D721Med (cell line): ENCODE data around the gene SORL1-AS1.

Source experiments
- DNase-seq: peaks from one replicate; pipeline ENCODE4 v3.0.0; 2011; ENCODE audit warnings: low spot score; ENCODE audit not compliant: insufficient read length
- FAIRE-seq: peaks from 2 replicates; lab custom pipeline; 2011; peaks lifted over from hg19 to GRCh38; lab: Jason Lieb, UNC
- TF ChIP-seq, protein P1 (sequence below): IDR thresholded peaks from 2 replicates; pipeline ENCODE4 v1.5.1; 2012; ENCODE audit warnings: mild to moderate bottlenecking, control low read depth; ENCODE audit not compliant: insufficient read depth; ENCODE audit errors: missing control alignments

The SORL1-AS1 gene

DNA sequence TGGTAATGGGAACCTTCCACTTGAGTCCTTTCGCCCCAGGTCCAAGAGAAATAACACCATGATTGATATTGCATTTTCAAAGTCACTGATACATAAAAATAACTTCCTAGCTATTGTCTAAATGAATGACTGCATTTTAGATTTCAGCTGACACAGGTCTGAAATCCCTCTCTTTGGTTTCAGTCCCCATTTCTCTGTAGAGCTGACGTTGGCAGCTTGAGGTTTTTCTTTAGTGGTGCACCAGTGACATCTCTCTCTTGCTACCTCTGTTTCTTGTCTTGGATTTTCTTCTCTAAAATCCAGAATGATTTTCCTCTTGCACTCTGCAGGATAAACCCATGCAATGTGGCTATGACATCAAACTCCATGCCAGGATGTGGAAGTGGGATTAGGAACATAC is 32.4 kb downstream of the SORL1-AS1 start:
- TF ChIP-seq, protein P1, sequence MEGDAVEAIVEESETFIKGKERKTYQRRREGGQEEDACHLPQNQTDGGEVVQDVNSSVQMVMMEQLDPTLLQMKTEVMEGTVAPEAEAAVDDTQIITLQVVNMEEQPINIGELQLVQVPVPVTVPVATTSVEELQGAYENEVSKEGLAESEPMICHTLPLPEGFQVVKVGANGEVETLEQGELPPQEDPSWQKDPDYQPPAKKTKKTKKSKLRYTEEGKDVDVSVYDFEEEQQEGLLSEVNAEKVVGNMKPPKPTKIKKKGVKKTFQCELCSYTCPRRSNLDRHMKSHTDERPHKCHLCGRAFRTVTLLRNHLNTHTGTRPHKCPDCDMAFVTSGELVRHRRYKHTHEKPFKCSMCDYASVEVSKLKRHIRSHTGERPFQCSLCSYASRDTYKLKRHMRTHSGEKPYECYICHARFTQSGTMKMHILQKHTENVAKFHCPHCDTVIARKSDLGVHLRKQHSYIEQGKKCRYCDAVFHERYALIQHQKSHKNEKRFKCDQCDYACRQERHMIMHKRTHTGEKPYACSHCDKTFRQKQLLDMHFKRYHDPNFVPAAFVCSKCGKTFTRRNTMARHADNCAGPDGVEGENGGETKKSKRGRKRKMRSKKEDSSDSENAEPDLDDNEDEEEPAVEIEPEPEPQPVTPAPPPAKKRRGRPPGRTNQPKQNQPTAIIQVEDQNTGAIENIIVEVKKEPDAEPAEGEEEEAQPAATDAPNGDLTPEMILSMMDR = no peak
- no peak for DNase-seq
- FAIRE-seq = no peak

DNA sequence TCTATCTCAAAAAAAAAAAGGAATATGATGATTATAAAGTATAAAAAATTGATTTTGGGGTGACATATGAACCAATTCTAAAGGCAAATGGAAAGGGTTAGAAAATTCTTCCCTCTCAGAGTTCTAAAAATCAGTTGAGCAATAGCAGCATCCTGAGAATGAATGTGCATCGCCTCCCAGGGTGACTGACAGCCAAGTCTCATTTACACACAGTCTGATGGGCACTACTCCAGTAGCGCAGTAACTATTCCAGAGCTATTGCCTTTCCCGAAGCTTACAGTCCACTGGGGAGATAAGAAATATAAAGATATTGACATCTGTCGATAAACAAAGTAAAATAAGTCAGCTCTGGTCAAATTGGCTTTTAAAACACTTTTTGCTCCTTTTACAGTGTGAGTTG is 32.9 kb downstream of the SORL1-AS1 start:
- no peak for DNase-seq
- FAIRE-seq = no peak
- TF ChIP-seq, protein P1 = no peak

DNA sequence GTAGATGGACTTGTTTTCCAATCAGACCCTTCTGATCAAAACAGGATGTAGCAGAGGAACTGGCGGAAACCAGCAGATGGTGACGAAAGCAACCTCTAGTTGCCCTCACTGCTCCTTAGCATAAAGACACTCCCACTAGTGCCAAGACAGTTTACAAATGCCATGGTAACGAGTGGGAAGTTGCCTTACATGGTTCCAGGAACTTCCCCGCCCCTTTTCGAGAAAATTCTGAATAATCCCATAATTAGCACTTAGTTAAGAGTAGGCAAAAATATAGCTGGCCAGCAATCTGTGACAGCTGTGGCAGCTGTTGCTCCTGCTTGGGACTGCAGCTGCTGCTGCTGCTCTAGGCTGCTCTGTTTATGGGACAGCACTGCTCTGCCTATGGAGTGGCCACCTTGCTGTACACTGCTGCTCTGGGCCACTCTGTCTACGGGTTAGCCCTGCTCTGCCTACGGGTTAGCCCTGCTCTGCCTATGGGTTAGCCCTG is 34.1 kb downstream of the SORL1-AS1 start:
- FAIRE-seq = no peak
- no peak for DNase-seq
- TF ChIP-seq, protein P1 = no peak

DNA sequence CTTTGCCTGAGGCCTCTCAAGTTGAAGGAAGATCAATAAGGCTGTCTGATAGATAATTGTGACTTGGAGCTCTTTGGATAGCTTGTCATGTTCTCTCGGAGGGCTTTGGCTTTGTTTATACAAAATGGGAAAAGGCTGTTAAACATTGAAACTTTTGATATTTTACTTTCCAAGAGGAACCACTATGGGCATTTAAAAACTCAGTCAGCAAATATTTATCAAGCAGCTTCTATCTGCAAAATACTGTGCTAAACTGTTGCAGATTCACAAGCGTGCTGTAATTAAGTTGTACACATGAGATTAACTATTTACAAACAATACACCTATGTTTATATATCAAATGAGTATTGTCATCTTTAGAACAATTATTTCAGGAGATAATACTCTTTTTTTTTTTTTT is 35.2 kb downstream of the SORL1-AS1 start:
- DNase-seq (no peak), FAIRE-seq (no peak)
- TF ChIP-seq, protein P1 = no peak

DNA sequence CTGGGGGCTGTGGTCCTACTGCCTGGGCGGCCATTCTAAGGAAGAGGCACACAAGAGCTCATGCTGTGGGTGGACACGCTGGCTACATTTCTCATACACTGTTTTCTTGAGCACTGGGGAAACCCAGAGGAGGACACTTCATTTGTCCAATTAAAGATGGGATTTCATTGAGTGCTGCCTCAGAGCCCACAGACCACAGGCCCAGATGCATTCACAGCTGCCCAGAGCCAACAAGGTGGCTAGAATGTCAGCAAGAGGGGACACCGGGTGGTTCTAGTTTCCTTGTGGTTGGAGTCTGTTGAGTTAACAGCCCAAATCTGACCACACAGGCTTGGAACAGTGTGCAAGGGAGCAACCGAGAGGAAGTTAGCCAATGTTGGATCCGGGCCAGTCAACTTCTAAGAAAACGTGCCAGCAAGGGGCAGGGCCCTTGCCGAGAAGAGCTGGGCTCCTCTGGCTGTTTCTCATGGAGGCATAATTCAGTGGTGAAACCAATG is 35.7 kb downstream of the SORL1-AS1 start:
- no peak for DNase-seq
- TF ChIP-seq, protein P1 = no peak
- no peak for FAIRE-seq

DNA sequence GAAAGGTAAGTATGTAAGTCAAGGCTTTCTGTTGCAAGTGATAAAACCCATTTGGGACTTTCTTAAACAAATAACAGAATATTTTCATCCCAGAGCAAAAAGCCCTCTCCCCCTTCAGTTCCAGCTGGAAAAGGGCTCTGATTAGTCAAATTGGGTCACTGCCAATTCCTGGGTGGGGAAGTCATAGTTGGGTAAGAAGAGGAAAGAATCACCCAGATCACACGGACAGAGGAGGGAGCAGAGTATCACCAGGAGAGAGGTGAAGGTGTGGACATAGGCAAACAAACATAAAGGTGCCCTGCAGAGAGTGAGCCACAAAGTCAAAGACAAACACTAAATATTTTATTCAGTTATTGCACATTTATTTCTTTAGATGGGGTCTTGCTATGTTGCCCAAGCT is 36.9 kb downstream of the SORL1-AS1 start:
- DNase-seq = no peak
- TF ChIP-seq, protein P1 = no peak
- no peak for FAIRE-seq

DNA sequence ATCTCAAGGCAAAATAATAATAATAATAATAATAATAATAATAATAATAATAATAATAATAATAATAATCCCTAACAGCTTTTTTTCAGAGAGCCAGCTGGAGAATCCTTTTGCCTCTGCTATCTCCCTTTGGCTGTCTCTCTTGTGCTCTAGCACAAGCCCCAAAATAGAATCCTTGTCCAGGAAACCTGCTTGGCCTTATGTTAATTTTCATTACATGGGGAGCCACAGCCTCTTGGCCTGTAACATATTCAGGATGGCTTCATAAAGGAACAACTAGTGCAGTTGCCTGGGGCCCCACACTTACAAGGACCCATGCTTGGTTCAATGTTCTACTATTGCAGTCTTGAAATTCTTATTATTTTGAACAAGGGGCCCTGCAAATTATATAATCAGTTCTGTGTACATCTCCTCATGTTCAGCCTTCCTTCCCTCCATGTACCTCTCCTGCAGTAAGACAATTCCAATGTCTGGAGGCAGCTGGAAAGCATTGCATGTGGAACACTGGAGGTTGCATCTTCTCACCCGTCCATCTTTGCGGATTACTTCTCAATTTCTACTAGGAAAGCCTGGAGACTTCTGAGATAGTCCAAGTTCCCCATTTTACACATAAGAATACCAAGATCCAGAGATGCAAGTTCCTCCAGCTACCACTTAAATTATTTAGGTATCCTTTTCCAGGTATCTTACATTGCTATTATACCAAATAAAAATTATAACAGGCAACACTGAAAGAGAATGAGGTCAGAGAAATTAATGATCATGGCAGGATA is 38.4 kb downstream of the SORL1-AS1 start:
- TF ChIP-seq, protein P1 = no peak
- FAIRE-seq (no peak), DNase-seq (no peak)
